D721Med (cell line): ENCODE data around the gene PLA2G2D.
"Not testable (repeated sequence)": the region's sequence is repeated elsewhere in the genome, so short reads cannot be mapped to it uniquely, and the experiment has no call there.

Experiments used
- DNase-seq: peaks from one replicate; pipeline ENCODE4 v3.0.0; 2011; ENCODE audit warnings: low spot score; ENCODE audit not compliant: insufficient read length
- FAIRE-seq: peaks from 2 replicates; lab custom pipeline; 2011; peaks lifted over from hg19 to GRCh38; lab: Jason Lieb, UNC
- TF ChIP-seq, protein P1 (sequence below): IDR thresholded peaks from 2 replicates; pipeline ENCODE4 v1.5.1; 2012; ENCODE audit warnings: mild to moderate bottlenecking, control low read depth; ENCODE audit not compliant: insufficient read depth; ENCODE audit errors: missing control alignments

Gene PLA2G2D

GRCh38 chr1:20136249-20136648, 16.9 kb upstream of the PLA2G2D start:
- TF ChIP-seq, protein P1, sequence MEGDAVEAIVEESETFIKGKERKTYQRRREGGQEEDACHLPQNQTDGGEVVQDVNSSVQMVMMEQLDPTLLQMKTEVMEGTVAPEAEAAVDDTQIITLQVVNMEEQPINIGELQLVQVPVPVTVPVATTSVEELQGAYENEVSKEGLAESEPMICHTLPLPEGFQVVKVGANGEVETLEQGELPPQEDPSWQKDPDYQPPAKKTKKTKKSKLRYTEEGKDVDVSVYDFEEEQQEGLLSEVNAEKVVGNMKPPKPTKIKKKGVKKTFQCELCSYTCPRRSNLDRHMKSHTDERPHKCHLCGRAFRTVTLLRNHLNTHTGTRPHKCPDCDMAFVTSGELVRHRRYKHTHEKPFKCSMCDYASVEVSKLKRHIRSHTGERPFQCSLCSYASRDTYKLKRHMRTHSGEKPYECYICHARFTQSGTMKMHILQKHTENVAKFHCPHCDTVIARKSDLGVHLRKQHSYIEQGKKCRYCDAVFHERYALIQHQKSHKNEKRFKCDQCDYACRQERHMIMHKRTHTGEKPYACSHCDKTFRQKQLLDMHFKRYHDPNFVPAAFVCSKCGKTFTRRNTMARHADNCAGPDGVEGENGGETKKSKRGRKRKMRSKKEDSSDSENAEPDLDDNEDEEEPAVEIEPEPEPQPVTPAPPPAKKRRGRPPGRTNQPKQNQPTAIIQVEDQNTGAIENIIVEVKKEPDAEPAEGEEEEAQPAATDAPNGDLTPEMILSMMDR = no peak

GRCh38 chr1:20134995-20135394, 15.7 kb upstream of the PLA2G2D start:
- TF ChIP-seq, protein P1 = no peak
- DNase-seq (no peak), FAIRE-seq (no peak)

More at GRCh38 chr1:20136249-20136648, 16.9 kb upstream of the PLA2G2D start:
- no peak for FAIRE-seq
- DNase-seq = no peak

- DNase-seq, FAIRE-seq: not testable (repeated sequence)
Observed at GRCh38 chr1:20130518-20130917, 11.2 kb upstream of the PLA2G2D start.

DNA sequence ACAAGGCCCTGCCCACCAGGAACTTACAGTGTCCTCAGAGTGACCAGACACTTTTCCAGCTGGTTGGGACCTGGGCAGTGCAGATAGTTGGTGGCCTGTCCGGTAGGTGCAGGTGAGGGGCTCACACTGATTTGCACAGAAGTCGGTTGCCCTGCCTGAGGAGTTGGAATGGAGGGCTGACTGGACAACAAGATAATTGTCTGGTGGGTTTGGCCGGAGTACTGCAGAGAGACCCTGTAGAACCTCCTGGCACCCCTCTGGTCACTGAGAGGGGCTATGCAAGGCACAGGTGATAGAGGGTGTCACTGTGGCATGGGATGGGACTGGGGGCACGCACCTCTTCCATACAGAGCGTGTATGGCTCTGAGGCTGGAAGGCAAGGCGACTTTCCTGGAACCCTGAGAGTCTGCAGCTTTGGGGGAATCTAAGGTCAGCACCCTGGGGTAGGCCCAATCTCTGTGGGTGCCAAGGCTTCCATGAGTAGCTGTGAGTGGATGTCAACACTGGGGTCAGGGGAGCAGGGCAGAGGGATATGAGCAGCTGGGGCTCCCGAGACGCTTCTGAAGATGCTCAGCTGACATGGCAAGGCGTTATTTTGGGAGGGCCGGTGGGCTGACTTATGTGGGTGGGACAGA, 7.6 kb upstream of the PLA2G2D start:
- DNase-seq (no peak), FAIRE-seq (no peak)
- TF ChIP-seq, protein P1 = no peak

DNA sequence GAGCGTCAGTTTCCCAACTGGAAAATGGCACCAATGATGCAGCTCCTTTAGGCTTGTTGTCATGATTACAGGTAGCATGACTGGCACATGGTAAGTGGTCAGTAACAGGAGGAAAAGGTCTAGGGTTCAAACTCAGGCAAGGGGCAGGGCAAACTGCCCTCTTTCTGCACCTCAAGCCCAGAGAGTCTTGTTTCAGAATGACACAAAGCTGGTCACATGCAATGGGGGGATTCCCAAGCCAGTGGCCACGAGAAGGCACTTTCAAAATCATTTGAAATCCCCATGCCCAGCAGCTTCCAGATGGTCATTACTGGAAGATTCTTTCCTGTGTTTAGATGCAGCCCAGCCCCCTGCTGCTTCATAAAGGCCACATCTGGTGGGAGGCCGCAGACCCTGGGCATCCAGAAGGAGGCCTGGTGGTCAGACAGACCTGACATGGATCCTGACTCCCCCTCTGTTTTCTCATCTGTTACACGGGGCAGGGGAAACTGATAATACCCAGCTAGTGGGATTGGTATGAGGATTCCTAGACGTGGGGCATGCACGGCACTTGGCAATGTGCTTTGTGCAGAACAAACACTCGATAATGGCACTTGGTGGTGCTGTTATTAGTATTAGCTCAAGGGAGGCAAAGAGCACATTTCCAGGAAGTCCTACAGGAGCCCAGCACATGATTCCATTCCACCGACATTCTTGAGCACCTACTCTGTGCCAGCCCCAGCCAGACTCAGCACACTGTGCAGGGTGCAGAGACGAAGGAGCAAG, 6.9 kb upstream of the PLA2G2D start:
- DNase-seq (no peak), FAIRE-seq (no peak)
- TF ChIP-seq, protein P1 = no peak

DNA sequence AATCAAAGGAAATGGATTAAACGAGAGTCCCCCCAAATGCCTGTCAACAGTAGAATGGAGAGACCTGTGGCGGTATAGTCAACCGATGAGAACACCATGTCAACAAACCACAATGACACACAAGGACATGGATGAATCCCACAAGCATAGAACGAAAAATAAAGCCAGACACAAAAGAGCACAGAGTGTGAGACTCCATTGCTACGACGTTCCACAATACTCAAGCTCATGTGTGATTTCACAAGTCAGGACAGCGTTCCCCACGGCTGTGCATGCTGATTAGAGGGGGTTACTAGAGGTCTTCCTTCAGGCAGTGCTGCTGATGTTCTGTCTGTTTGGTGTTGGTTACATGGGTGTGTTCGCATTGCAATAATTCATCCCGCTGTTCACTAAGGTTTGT, 5.8 kb upstream of the PLA2G2D start:
- DNase-seq = no peak
- FAIRE-seq = no peak
- TF ChIP-seq, protein P1 = no peak

GRCh38 chr1:20124456-20125057, 5.2 kb upstream of the PLA2G2D start:
- DNase-seq = no peak
- TF ChIP-seq, protein P1 = no peak
- no peak for FAIRE-seq
